SK-N-SH (cell line): Measurements from ENCODE around the gene CD200. TPM values are rescaled to one million over a fixed set of nuclear protein-coding genes. Genes with fewer than 3 reads are reported as not detected.

Experiments
- CTCF ChIA-PET: fragments of 300-600, 350-600 bp; formaldehyde crosslinking; extraction: SDS; loops from one replicate; lab custom pipeline; 2021; lab: Yijun Ruan, JAX
- POLR2A ChIA-PET: fragments of 350-600 bp; sonication (Branson Sonifier 250); formaldehyde crosslinking; extraction: SDS; loops from one replicate; lab custom pipeline; 2020; ENCODE audit warnings: antibody characterized with exemption, inconsistent platforms; lab: Yijun Ruan, JAX
- DNase-seq: peaks from one replicate; pipeline ENCODE4 v3.0.0; 2012
- H2AFZ ChIP-seq: fragments of 200-600 bp; sonication (generic); 2 replicates; pipeline ENCODE4 v1.8.1; 2016; ENCODE audit warnings: antibody characterized with exemption, mild to moderate bottlenecking, low read depth
- H3F3A ChIP-seq: fragments of 200-600 bp; sonication (generic); replicated peaks from 2 replicates; pipeline ENCODE3; 2016; ENCODE audit warnings: antibody characterized with exemption, mild to moderate bottlenecking; ENCODE audit not compliant: insufficient read depth
- H3K27ac ChIP-seq, 2 experiments: fragments of 200-500 bp in 1 of 2; fragments of 200-600 bp in 1 of 2; sonication (Bioruptor generic) in 1 of 2; sonication (generic), shearing (Covaris generic) in 1 of 2; 2 replicates each; pipeline versions ENCODE4 v1.5.1 to v1.6.1; 2014 to 2016; ENCODE audit warnings: low read depth in 2 of 2, inconsistent platforms in 1 of 2, low read length in 1 of 2, mild to moderate bottlenecking in 1 of 2, mixed read lengths in 1 of 2
- H3K27me3 ChIP-seq: fragments of 200-600 bp; sonication (generic), shearing (Covaris generic); 2 replicates; pipeline ENCODE4 v1.6.1; 2016; ENCODE audit warnings: mixed run types; ENCODE audit not compliant: insufficient read depth
- H3K36me3 ChIP-seq, 2 experiments: fragments of 200-500 bp in 1 of 2; fragments of 200-600 bp in 1 of 2; sonication (Bioruptor generic) in 1 of 2; sonication (generic) in 1 of 2; replicated peaks in 1 of 2; 2 replicates each; pipeline versions ENCODE3 to v1.5.1; 2014 to 2016; ENCODE audit warnings: low read length in 1 of 2, mild to moderate bottlenecking in 1 of 2; ENCODE audit not compliant: insufficient read depth in 2 of 2, control insufficient read depth in 1 of 2
- H3K4me1 ChIP-seq, 2 experiments: fragments of 200-500 bp in 1 of 2; fragments of 200-600 bp in 1 of 2; sonication (Bioruptor generic) in 1 of 2; sonication (generic), shearing (Covaris generic) in 1 of 2; 2 replicates each; pipeline versions ENCODE4 v1.5.1 to v1.6.1; 2014 to 2016; ENCODE audit warnings: low read depth in 1 of 2, low read length in 1 of 2, mixed run types in 1 of 2; ENCODE audit not compliant: insufficient read depth in 2 of 2, control insufficient read depth in 1 of 2
- H3K4me2 ChIP-seq: fragments of 200-600 bp; sonication (generic), shearing (Covaris generic); 2 replicates; pipeline ENCODE4 v1.6.1; 2017; ENCODE audit warnings: mixed run types
- H3K4me3 ChIP-seq, 2 experiments: fragments of 200-500 bp in 1 of 2; fragments of 200-600 bp in 1 of 2; sonication (Bioruptor generic) in 1 of 2; sonication (generic), shearing (Covaris generic) in 1 of 2; 2 replicates each; pipeline versions ENCODE4 v1.5.1 to v1.8.1; 2014 to 2016; ENCODE audit warnings: low read depth in 2 of 2, inconsistent platforms in 1 of 2, low read length in 1 of 2, mild to moderate bottlenecking in 1 of 2, mixed read lengths in 1 of 2, moderate library complexity in 1 of 2
- H3K79me2 ChIP-seq: fragments of 200-600 bp; sonication (generic); 2 replicates; pipeline ENCODE4 v1.8.1; 2017; ENCODE audit warnings: mild to moderate bottlenecking; ENCODE audit not compliant: insufficient read depth
- H3K9ac ChIP-seq: fragments of 200-600 bp; sonication (generic); 2 replicates; pipeline ENCODE4 v1.6.1; 2017; ENCODE audit warnings: mixed run types
- H3K9me2 ChIP-seq: fragments of 200-600 bp; sonication (generic); 2 replicates; pipeline ENCODE4 v1.6.1; 2017; ENCODE audit warnings: mixed run types
- H3K9me3 ChIP-seq: fragments of 200-600 bp; sonication (generic); 2 replicates; pipeline ENCODE4 v1.6.1; 2017; ENCODE audit warnings: mixed run types, mild to moderate bottlenecking, moderate library complexity
- H4K20me1 ChIP-seq: fragments of 200-600 bp; sonication (generic); 2 replicates; pipeline ENCODE4 v1.6.1; 2017; ENCODE audit warnings: mild to moderate bottlenecking, mixed run types; ENCODE audit not compliant: insufficient read depth
- ELF1 ChIP-seq: IDR thresholded peaks from 2 replicates; pipeline ENCODE4 v1.4.0; 2012
- EP300 ChIP-seq, 2 experiments: IDR thresholded peaks; 2 replicates each; pipeline versions ENCODE4 v1.4.0 to v1.6.1; 2012; ENCODE audit warnings: borderline replicate concordance in 1 of 2, low read depth in 1 of 2, low read length in 1 of 2
- EZH2phosphoT487 ChIP-seq: fragments of 200-600 bp; sonication (generic); IDR thresholded peaks from 2 replicates; pipeline ENCODE4 v1.6.1; 2017; ENCODE audit warnings: low read depth, mixed run types, mild to moderate bottlenecking, antibody characterized with exemption, moderate library complexity, borderline replicate concordance
- FOSL2 ChIP-seq: IDR thresholded peaks from 2 replicates; pipeline ENCODE4 v1.4.0; 2012; ENCODE audit warnings: low read depth, mild to moderate bottlenecking, moderate library complexity, borderline replicate concordance
- FOXM1 ChIP-seq: IDR thresholded peaks from 2 replicates; pipeline ENCODE4 v1.4.0; 2012; ENCODE audit warnings: low read depth, mild to moderate bottlenecking
- GABPA ChIP-seq: IDR thresholded peaks from 2 replicates; pipeline ENCODE4 v1.4.0; 2012; ENCODE audit warnings: low read depth, mild to moderate bottlenecking
- GATA2 ChIP-seq: sonication (generic); formaldehyde crosslinking; IDR thresholded peaks from 2 replicates; pipeline ENCODE4 v1.5.0; 2020; ENCODE audit warnings: mild to moderate bottlenecking, missing genetic modification reagents
- NFIC ChIP-seq: IDR thresholded peaks from 2 replicates; pipeline ENCODE4 v1.4.0; 2012; ENCODE audit warnings: borderline replicate concordance
- POLR2AphosphoS5 ChIP-seq: IDR thresholded peaks from 2 replicates; pipeline ENCODE4 v1.6.1; 2012; ENCODE audit warnings: low read depth, low read length
- RAD21 ChIP-seq: IDR thresholded peaks from 2 replicates; pipeline ENCODE4 v1.6.1; 2012; ENCODE audit warnings: mild to moderate bottlenecking, low read length
- RCOR1 ChIP-seq: fragments of 150-350 bp; IDR thresholded peaks from 2 replicates; pipeline ENCODE4 v1.6.1; 2017; ENCODE audit warnings: antibody characterized with exemption, low read length
- RFX5 ChIP-seq: IDR thresholded peaks from 2 replicates; pipeline ENCODE4 v1.6.1; 2012; ENCODE audit warnings: mild to moderate bottlenecking, improper control_type of control experiment, low read length
- RXRA ChIP-seq: IDR thresholded peaks from 2 replicates; pipeline ENCODE4 v1.4.0; 2012; ENCODE audit warnings: low read depth, mild to moderate bottlenecking, borderline replicate concordance
- YY1 ChIP-seq: IDR thresholded peaks from 2 replicates; pipeline ENCODE4 v1.4.0; 2012; ENCODE audit warnings: low read depth, mild to moderate bottlenecking
- ZBTB33 ChIP-seq: IDR thresholded peaks from 2 replicates; pipeline ENCODE4 v1.4.0; 2012; ENCODE audit warnings: low read depth, borderline replicate concordance
- WGBS: methylation state at CpG from one replicate; pipeline ENCODE4 v1.1.6; 2017; ENCODE audit warnings: low lambda C conversion rate; 5-methylcytosine and 5-hydroxymethylcytosine counted together
- polyA plus RNA-seq, 3 experiments: library from polyadenylated mRNA; depleted of rRNA; stranded (reverse); fragments of >200 nt; gene quantifications; 2 replicates each; pipeline ENCODE4 v1.2.3, GENCODE V29; 2012
- TF ChIP-seq, protein P1 (sequence below): fragments of 150-350 bp; IDR thresholded peaks from 2 replicates; pipeline ENCODE4 v1.6.1; 2016; ENCODE audit warnings: mild to moderate bottlenecking, low read depth, low read length

The CD200 gene
- polyA plus RNA-seq, 1 of the 3 experiments (the other 2 are of a cell fraction), result 1.1 TPM

DNA sequence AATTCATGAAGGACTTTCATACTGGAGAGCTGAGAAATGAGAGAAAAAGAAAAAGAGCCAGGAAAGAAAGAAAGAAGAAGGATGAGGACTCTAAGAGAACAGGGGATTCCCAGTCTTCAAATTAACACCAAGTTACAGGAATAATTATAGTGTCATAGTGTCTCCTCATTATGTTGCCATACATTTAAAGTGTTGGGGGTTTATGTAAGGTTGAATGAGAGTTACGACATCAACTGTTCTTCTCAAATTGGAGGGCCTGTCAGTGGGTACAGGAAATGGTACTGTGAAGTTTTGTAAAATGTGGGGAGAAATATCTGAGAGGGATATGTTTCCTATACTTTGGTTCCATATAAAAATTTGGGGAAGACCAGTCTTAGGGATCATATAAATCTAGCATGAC lies 12.3 kb upstream of the CD200 start:
- 72% methylated on average over 1 of the region's 1 CpG for WGBS
- Histone ChIP-seq H3K4me3 (no peak overlapping the region), H3K27me3 (no peaks in the 10 kb centered on the region; the same call in 1 of the 2 replicates), H3K9me2 (no peaks in the 10 kb centered on the region), H3K27ac (no peak overlapping the region), H3K4me2 (no peak overlapping the region), H3K36me3 (peaks cover 0 to 4% of the 10 kb centered on the region in 2 experiments), H3K9ac (no peak overlapping the region), H4K20me1 (no peaks in the 10 kb centered on the region), H3K9me3 (0 out of 2 replicates have a peak, but pooled peaks cover 3% of the 10 kb centered on the region), H2AFZ (no peak overlapping the region), H3K4me1 (peaks cover 0 to 4% of the 10 kb centered on the region in 2 experiments; a peak in 2 of 4 replicates), H3K79me2 (no peaks in the 10 kb centered on the region), H3F3A (no peaks in the 10 kb centered on the region)
- DNase-seq, result no peak
- CTCF ChIA-PET, result interaction anchor here (0.6 to 2.7 kb wide), 2 partner anchors 17 to 27 kb away, joined by 3 to 20 read pairs; partner anchors contain the start of gene SLC9C1
- no peak for TF ChIP-seq POLR2AphosphoS5
- no peak for TF ChIP-seq EZH2phosphoT487
- no peak for TF ChIP-seq ELF1
- no peak for TF ChIP-seq NFIC
- TF ChIP-seq GABPA, result no peak
- TF ChIP-seq RXRA, result no peak
- no peak for TF ChIP-seq RCOR1
- POLR2A ChIA-PET, result no interaction called here

DNA sequence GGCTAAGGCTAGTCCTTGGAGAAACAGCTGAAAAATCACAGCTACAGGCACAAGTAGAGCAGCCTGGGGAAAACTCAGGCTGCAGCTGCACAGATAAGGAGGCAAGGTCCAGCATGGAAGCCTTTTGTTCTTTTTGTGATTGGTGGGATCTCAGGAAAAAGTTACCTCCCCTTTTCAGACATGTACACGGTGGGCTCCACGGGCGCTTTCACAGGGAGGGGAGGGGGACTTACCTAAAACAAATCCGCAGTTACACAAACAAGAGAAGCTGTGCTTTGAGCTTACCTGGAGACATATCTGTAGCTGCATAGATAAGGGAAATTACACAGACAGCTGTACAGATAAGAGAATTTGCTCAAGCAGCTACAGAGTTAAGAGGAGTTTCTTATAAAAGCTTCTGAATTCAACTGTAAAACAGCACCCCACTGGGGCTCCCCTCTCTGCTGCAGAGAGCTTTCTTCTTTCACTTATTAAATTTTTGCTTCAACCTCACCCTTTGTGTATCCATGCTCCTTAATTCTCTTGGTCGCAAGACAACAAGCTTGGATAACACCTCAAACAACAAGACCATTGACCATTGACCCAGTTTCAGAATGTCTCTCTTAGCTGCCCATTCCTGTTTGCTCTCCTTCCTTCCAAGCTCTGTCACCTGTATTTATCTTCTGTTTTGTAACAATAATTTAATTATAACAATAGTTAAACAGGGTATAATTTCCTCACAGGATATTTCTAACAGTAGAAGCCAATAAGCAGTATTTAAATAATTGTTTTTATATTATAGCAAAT lies 10.9 kb upstream of the CD200 start:
- peak; percentile 29 for DNase-seq
- peak overlapping the region in 1 of 2 experiments; percentile 68; a peak in 1 of 4 replicates for H3K27ac ChIP-seq
- no peaks in the 10 kb centered on the region; the same call in 1 of the 2 replicates for H3K27me3 ChIP-seq
- TF ChIP-seq YY1 (no peak), GATA2 (CRISPR knock-in tag) (peak; percentile 41; the same call in 1 of the 2 replicates)
- H3K9me3 ChIP-seq, result no peaks in the 10 kb centered on the region
- H3K4me2 ChIP-seq, result no peak overlapping the region
- 34% methylated on average over 5 of the region's 5 CpGs for WGBS
- CTCF ChIA-PET, result interaction anchor here (0.6 to 2.7 kb wide), 7 partner anchors 12 to 219 kb away, joined by 3 to 20 read pairs (median 3); partner anchors contain the start of genes CD200 and SLC9C1
- H2AFZ ChIP-seq, result no peak overlapping the region
- H3K9ac ChIP-seq, result no peak overlapping the region
- H3K36me3 ChIP-seq, result no peaks in the 10 kb centered on the region
- no peaks in the 10 kb centered on the region for H3F3A ChIP-seq
- H3K4me3 ChIP-seq, result no peak overlapping the region; a peak in 1 of 4 replicates
- POLR2A ChIA-PET, result interaction anchor here (0.9 to 3.5 kb wide), 4 partner anchors 8 to 322 kb away, joined by 3 to 19 read pairs (median 4); partner anchors contain the start of gene CD200
- H4K20me1 ChIP-seq, result no peaks in the 10 kb centered on the region
- peaks cover 0 to 4% of the 10 kb centered on the region in 2 experiments; a peak in 2 of 4 replicates for H3K4me1 ChIP-seq
- H3K9me2 ChIP-seq, result no peaks in the 10 kb centered on the region
- H3K79me2 ChIP-seq, result no peaks in the 10 kb centered on the region

GRCh38 chr3:112327371-112327951 lies 5.5 kb upstream of the CD200 start:
- H3F3A ChIP-seq, result no peaks in the 10 kb centered on the region
- no peak overlapping the region for H3K4me3 ChIP-seq
- no peak overlapping the region for H3K9ac ChIP-seq
- H3K27me3 ChIP-seq, result no peaks in the 10 kb centered on the region
- no peak overlapping the region for H3K27ac ChIP-seq
- no peaks in the 10 kb centered on the region for H3K36me3 ChIP-seq
- ChIA-PET POLR2A (no interaction called here), CTCF (interaction anchor here (1.0 to 2.1 kb wide), 7 partner anchors 23 to 216 kb away, joined by 3 to 15 read pairs (median 6); partner anchors contain the start of gene SLC9C1)
- 0% methylated on average over 2 of the region's 2 CpGs for WGBS
- peak; percentile 66 for DNase-seq
- H3K4me1 ChIP-seq, result no peaks in the 10 kb centered on the region
- H3K79me2 ChIP-seq, result no peaks in the 10 kb centered on the region
- no peaks in the 10 kb centered on the region for H3K9me2 ChIP-seq
- no peaks in the 10 kb centered on the region for H4K20me1 ChIP-seq
- H3K4me2 ChIP-seq, result no peak overlapping the region
- no peak overlapping the region for H2AFZ ChIP-seq
- no peaks in the 10 kb centered on the region for H3K9me3 ChIP-seq
- TF ChIP-seq, protein P1, sequence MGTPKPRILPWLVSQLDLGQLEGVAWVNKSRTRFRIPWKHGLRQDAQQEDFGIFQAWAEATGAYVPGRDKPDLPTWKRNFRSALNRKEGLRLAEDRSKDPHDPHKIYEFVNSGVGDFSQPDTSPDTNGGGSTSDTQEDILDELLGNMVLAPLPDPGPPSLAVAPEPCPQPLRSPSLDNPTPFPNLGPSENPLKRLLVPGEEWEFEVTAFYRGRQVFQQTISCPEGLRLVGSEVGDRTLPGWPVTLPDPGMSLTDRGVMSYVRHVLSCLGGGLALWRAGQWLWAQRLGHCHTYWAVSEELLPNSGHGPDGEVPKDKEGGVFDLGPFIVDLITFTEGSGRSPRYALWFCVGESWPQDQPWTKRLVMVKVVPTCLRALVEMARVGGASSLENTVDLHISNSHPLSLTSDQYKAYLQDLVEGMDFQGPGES, result no peak
- TF ChIP-seq EP300 (IDR thresholded peaks at IDR 0.05; ENCODE audit: borderline replicate concordance in 1 of 2, low read depth in 1 of 2, low read length in 1 of 2) (no peak), GABPA (no peak), YY1 (no peak), FOSL2 (no peak), RAD21 (peak; percentile 88), FOXM1 (no peak), GATA2 (CRISPR knock-in tag) (no peak), RFX5 (no peak), NFIC (no peak), ZBTB33 (no peak)
